ENCODE data around the gene E4F1.

- no peak for TF ChIP-seq GATA2 (IDR thresholded peaks at IDR 0.05; ENCODE audit: low read depth, low read length)
- no peak for TF ChIP-seq GATA3 (IDR thresholded peaks at IDR 0.05; ENCODE audit: low read depth, low read length)
Observed at GRCh38 chr16:2228161-2228824, 4.9 kb downstream of the E4F1 start.

All from SH-SY5Y (cell line).